ENCODE results near the gene NAALADL1. TPM values are rescaled to one million over a fixed set of nuclear protein-coding genes. Genes with fewer than 3 reads are reported as not detected.

The NAALADL1 gene
- total RNA-seq, 1 experiment from 2014 or later = not detected

GRCh38 chr11:65085446-65085845 is 27.1 kb upstream of the NAALADL1 start:
- Histone ChIP-seq H3K27me3 (ENCODE audit: low read length) (no peaks in the 10 kb centered on the region), H3K9me2 (replicated peaks; ENCODE audit: insufficient read depth, low read length) (no peaks in the 10 kb centered on the region), H3K9me3 (ENCODE audit: low read length) (no peaks in the 10 kb centered on the region), H3K27ac (ENCODE audit: low read length) (no peak overlapping the region), H4K20me1 (ENCODE audit: insufficient read depth, low read depth, low read length) (peaks cover 8% of the 10 kb centered on the region; the same call in 1 of the 2 replicates), H2AFZ (ENCODE audit: low read length) (no peak overlapping the region), H3K9ac (ENCODE audit: low read length) (peak overlapping the region; percentile 83), H3K4me1 (ENCODE audit: low read length) (peaks cover 25% of the 10 kb centered on the region), H3K79me2 (ENCODE audit: low read length) (peaks cover 48% of the 10 kb centered on the region), H3K36me3 (ENCODE audit: insufficient read depth, low read length) (peaks cover 8% of the 10 kb centered on the region; the same call in 1 of the 2 replicates), H3K4me3 (ENCODE audit: low read length) (peak overlapping the region; percentile 77), H3K4me2 (ENCODE audit: low read depth, low read length, poor library complexity, severe bottlenecking) (peak overlapping the region; percentile 82)
- no peak for DNase-seq

DNA sequence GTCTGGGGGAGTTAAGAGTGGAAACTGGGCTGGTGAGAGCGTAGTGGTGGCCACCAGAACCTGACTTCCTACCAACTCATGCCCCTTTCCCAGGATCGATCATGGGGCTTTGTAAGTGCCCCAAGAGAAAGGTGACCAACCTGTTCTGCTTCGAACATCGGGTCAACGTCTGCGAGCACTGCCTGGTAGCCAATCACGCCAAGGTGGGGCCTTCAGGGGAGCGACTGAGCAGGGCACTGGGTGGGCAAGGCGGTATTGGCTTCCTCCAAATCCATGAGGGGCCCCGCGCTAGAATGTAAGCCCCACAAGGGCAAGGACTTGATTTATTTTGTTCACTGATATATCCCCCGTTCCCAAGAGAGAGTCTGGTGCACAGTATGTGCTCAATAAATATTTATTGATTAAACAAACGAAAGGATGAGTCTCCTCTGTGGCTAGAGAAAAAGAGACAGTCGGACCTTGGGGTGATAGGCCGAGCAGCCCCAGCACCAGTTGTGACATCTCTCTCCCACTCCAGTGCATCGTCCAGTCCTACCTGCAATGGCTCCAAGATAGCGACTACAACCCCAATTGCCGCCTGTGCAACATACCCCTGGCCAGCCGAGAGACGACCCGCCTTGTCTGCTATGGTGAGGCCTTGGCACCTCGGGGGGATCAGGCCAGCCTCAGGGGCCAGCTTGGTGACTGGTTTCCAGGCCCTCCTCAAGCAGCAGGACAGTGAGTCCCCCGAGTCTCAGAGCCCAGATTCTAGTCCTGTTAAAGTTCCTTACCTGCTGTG is 26.4 kb upstream of the NAALADL1 start:
- Histone ChIP-seq H3K79me2 (ENCODE audit: low read length) (peaks cover 48% of the 10 kb centered on the region), H3K36me3 (ENCODE audit: insufficient read depth, low read length) (peaks cover 8% of the 10 kb centered on the region; the same call in 1 of the 2 replicates), H3K27ac (ENCODE audit: low read length) (peak overlapping the region; percentile 35), H3K9me3 (ENCODE audit: low read length) (no peaks in the 10 kb centered on the region), H3K9ac (ENCODE audit: low read length) (peak overlapping the region; percentile 83), H3K4me3 (ENCODE audit: low read length) (peak overlapping the region; percentile 77), H3K27me3 (ENCODE audit: low read length) (no peaks in the 10 kb centered on the region), H2AFZ (ENCODE audit: low read length) (no peak overlapping the region), H3K4me2 (ENCODE audit: low read depth, low read length, poor library complexity, severe bottlenecking) (peak overlapping the region; percentile 82), H3K4me1 (ENCODE audit: low read length) (peaks cover 25% of the 10 kb centered on the region), H3K9me2 (replicated peaks; ENCODE audit: insufficient read depth, low read length) (no peaks in the 10 kb centered on the region), H4K20me1 (ENCODE audit: insufficient read depth, low read depth, low read length) (peaks cover 8% of the 10 kb centered on the region; the same call in 1 of the 2 replicates)
- no peak for DNase-seq

GRCh38 chr11:65083834-65084597 is 25.7 kb upstream of the NAALADL1 start, which contains the start of the genes CDCA5 and ZFPL1:
Gene CDCA5 (minus strand): TSS chr11:65084040. CDS start chr11:65083978, 62 bp downstream.
Gene ZFPL1 (plus strand): TSS chr11:65084222. CDS start chr11:65084699, 477 bp downstream.
- Histone ChIP-seq H3K4me2 (ENCODE audit: low read depth, low read length, poor library complexity, severe bottlenecking) (peak within 1 kb of the TSS; percentile 82), H3K9ac (ENCODE audit: low read length) (peak within 1 kb of the TSS; percentile 83), H3K4me3 (ENCODE audit: low read length) (peak within 1 kb of the TSS; percentile 77), H3K79me2 (ENCODE audit: low read length) (peaks cover 48% of the 10 kb centered on the region), H3K9me2 (replicated peaks; ENCODE audit: insufficient read depth, low read length) (no peaks in the 10 kb centered on the region), H4K20me1 (ENCODE audit: insufficient read depth, low read depth, low read length) (peaks cover 8% of the 10 kb centered on the region; the same call in 1 of the 2 replicates), H2AFZ (ENCODE audit: low read length) (0 out of 2 replicates have a peak within 1 kb of the TSS, but pooled peaks have one; percentile 27), H3K27ac (ENCODE audit: low read length) (peak within 1 kb of the TSS; percentile 35), H3K4me1 (ENCODE audit: low read length) (peaks cover 25% of the 10 kb centered on the region), H3K9me3 (ENCODE audit: low read length) (no peaks in the 10 kb centered on the region), H3K36me3 (ENCODE audit: insufficient read depth, low read length) (peaks cover 8% of the 10 kb centered on the region; the same call in 1 of the 2 replicates), H3K27me3 (ENCODE audit: low read length) (no peaks in the 10 kb centered on the region)
- DNase-seq = peak; percentile 99

GRCh38 chr11:65083134-65083833 is 24.9 kb upstream of the NAALADL1 start:
- DNase-seq = peak; percentile 67
- Histone ChIP-seq H3K9me3 (ENCODE audit: low read length) (no peaks in the 10 kb centered on the region), H4K20me1 (ENCODE audit: insufficient read depth, low read depth, low read length) (peaks cover 8% of the 10 kb centered on the region; the same call in 1 of the 2 replicates), H3K27ac (ENCODE audit: low read length) (peak overlapping the region; percentile 35), H3K36me3 (ENCODE audit: insufficient read depth, low read length) (peaks cover 12% of the 10 kb centered on the region; the same call in 1 of the 2 replicates), H3K9ac (ENCODE audit: low read length) (peak overlapping the region; percentile 83), H3K79me2 (ENCODE audit: low read length) (peaks cover 52% of the 10 kb centered on the region), H3K27me3 (ENCODE audit: low read length) (no peaks in the 10 kb centered on the region), H3K9me2 (replicated peaks; ENCODE audit: insufficient read depth, low read length) (no peaks in the 10 kb centered on the region), H3K4me3 (ENCODE audit: low read length) (peak overlapping the region; percentile 77), H3K4me1 (ENCODE audit: low read length) (peaks cover 30% of the 10 kb centered on the region), H3K4me2 (ENCODE audit: low read depth, low read length, poor library complexity, severe bottlenecking) (peak overlapping the region; percentile 82), H2AFZ (ENCODE audit: low read length) (0 out of 2 replicates have a peak overlapping the region, but pooled peaks have one; percentile 27)

DNA sequence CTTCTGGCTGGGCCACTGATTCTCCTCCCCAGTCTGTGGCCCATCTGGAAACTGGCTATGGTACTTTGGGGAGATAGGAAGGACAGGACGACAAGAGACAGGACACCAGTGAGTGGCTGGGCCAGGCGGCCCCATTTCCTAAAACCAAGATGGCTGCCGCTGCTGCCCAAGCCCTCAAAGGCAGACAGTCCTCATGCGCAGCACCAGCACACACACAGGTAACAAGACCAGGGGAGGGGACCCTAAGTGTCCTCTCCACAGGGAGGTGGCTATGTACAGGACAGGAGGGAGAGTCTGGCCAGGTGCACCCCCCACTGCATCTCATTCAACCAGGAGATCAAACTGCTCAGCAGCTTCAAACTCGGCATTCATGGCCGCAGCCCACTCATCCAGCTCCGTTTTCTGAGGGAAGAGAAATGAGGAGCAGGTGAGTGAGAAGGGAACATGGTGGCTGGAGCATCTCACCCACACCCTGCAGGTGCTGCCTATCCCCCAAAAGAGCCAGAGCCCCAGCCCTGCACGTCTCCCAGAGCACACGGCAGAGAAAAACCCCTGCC is 20.5 kb upstream of the NAALADL1 start:
- Histone ChIP-seq H3K27me3 (ENCODE audit: low read length) (no peaks in the 10 kb centered on the region), H3K79me2 (ENCODE audit: low read length) (peaks cover 33% of the 10 kb centered on the region), H3K36me3 (ENCODE audit: insufficient read depth, low read length) (peaks cover 12% of the 10 kb centered on the region; the same call in 1 of the 2 replicates), H2AFZ (ENCODE audit: low read length) (no peak overlapping the region), H3K4me1 (ENCODE audit: low read length) (peaks cover 19% of the 10 kb centered on the region), H3K9me2 (replicated peaks; ENCODE audit: insufficient read depth, low read length) (no peaks in the 10 kb centered on the region), H3K9me3 (ENCODE audit: low read length) (no peaks in the 10 kb centered on the region), H3K9ac (ENCODE audit: low read length) (no peak overlapping the region), H4K20me1 (ENCODE audit: insufficient read depth, low read depth, low read length) (no peaks in the 10 kb centered on the region), H3K27ac (ENCODE audit: low read length) (no peak overlapping the region), H3K4me3 (ENCODE audit: low read length) (no peak overlapping the region), H3K4me2 (ENCODE audit: low read depth, low read length, poor library complexity, severe bottlenecking) (peak overlapping the region; percentile 9)
- DNase-seq = no peak

DNA sequence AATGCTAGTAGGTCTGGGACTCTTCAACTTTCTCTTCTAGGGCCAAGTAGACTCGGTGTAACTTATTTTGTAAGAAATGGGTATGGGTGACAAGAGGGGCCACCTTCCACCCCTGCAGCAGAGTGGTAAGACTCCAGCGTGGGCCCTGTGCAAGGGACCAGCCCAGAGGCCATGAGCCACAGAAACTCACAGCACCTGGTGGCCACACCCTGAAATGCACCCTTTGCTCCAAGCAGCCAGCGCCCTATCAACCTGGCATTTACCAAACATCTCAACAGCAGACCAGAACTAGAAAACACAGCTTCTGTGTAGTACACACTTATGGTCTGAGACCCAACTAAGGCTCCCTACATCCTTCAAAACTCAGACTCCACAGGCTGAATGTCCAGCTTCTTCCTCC is 19.8 kb upstream of the NAALADL1 start:
- DNase-seq = peak; percentile 83
- H3K9me2 ChIP-seq (replicated peaks; ENCODE audit: insufficient read depth, low read length) = no peaks in the 10 kb centered on the region
- H3K79me2 ChIP-seq (ENCODE audit: low read length) = peaks cover 26% of the 10 kb centered on the region
- H3K9me3 ChIP-seq (ENCODE audit: low read length) = no peaks in the 10 kb centered on the region
- no peaks in the 10 kb centered on the region for H4K20me1 ChIP-seq (ENCODE audit: insufficient read depth, low read depth, low read length)
- H3K36me3 ChIP-seq (ENCODE audit: insufficient read depth, low read length) = peaks cover 12% of the 10 kb centered on the region; the same call in 1 of the 2 replicates
- no peaks in the 10 kb centered on the region for H3K27me3 ChIP-seq (ENCODE audit: low read length)
- H2AFZ ChIP-seq (ENCODE audit: low read length) = no peak overlapping the region
- H3K4me1 ChIP-seq (ENCODE audit: low read length) = peaks cover 19% of the 10 kb centered on the region
- no peak overlapping the region for H3K9ac ChIP-seq (ENCODE audit: low read length)
- no peak overlapping the region for H3K4me3 ChIP-seq (ENCODE audit: low read length)
- H3K27ac ChIP-seq (ENCODE audit: low read length) = no peak overlapping the region
- no peak overlapping the region for H3K4me2 ChIP-seq (ENCODE audit: low read depth, low read length, poor library complexity, severe bottlenecking)

DNA sequence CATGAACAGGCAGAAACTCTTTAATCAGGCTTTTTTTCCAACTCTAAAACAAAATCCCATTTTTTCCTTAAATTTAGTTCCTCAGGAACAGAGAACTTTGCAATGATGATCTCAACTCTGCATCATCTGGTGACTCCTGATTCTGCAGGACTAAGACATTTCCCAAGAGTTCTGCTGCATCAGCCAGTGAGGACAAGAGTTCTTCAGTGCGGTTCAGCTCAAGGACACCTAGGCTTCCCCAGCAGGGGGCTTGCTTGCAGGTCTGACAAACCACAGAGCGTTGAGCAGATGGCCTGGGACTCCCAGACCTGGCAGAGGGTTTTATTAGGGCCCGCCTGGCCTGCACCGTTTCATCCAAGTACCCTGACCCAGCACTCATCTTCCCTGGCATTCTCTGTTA is 19.1 kb upstream of the NAALADL1 start:
- Histone ChIP-seq H3K36me3 (ENCODE audit: insufficient read depth, low read length) (peaks cover 12% of the 10 kb centered on the region; the same call in 1 of the 2 replicates), H3K9me2 (replicated peaks; ENCODE audit: insufficient read depth, low read length) (no peaks in the 10 kb centered on the region), H4K20me1 (ENCODE audit: insufficient read depth, low read depth, low read length) (no peaks in the 10 kb centered on the region), H3K27me3 (ENCODE audit: low read length) (no peaks in the 10 kb centered on the region), H2AFZ (ENCODE audit: low read length) (no peak overlapping the region), H3K79me2 (ENCODE audit: low read length) (peaks cover 19% of the 10 kb centered on the region), H3K4me1 (ENCODE audit: low read length) (peaks cover 15% of the 10 kb centered on the region), H3K4me3 (ENCODE audit: low read length) (no peak overlapping the region), H3K9me3 (ENCODE audit: low read length) (no peaks in the 10 kb centered on the region), H3K9ac (ENCODE audit: low read length) (no peak overlapping the region), H3K27ac (ENCODE audit: low read length) (no peak overlapping the region), H3K4me2 (ENCODE audit: low read depth, low read length, poor library complexity, severe bottlenecking) (no peak overlapping the region)
- DNase-seq = peak; percentile 57
